ENCODE data around the gene KCNMA1. TPM values are rescaled to one million over a fixed set of nuclear protein-coding genes. Genes with fewer than 3 reads are reported as not detected.

Gene KCNMA1
- total RNA-seq, 1 experiment from 2014 or later: 0.49 TPM

- TF ChIP-seq REST (IDR thresholded peaks at IDR 0.05; ENCODE audit: low read depth): no peak
- TF ChIP-seq POLR2AphosphoS5 (IDR thresholded peaks at IDR 0.05; ENCODE audit: low read depth, low read length): no peak
- no peak for TF ChIP-seq RAD21 (IDR thresholded peaks at IDR 0.05; ENCODE audit: low read depth)
- TF ChIP-seq CEBPB (IDR thresholded peaks at IDR 0.05; ENCODE audit: low read depth): no peak
- no peak for TF ChIP-seq EZH2 (IDR thresholded peaks at IDR 0.05)
- no peak for TF ChIP-seq ZBTB33 (IDR thresholded peaks at IDR 0.05; ENCODE audit: extremely low read depth, insufficient replicate concordance, low read length)
- no peak for TF ChIP-seq POLR2A (IDR thresholded peaks at IDR 0.05; ENCODE audit: borderline replicate concordance, extremely low read depth, insufficient read depth, insufficient read length)
- TF ChIP-seq SRF (IDR thresholded peaks at IDR 0.05; ENCODE audit: low read depth): no peak
- no peak for TF ChIP-seq EZH2phosphoT487 (IDR thresholded peaks at IDR 0.05; ENCODE audit: borderline replicate concordance)
- no peak for TF ChIP-seq JUND (IDR thresholded peaks at IDR 0.05)
These were observed 546.9 kb downstream of the KCNMA1 start (continued) for GRCh38 chr10:77090381-77091356.

Measured in HCT116 (cell line).